ENCODE measurements around the gene POLA2.

Gene POLA2

DNA sequence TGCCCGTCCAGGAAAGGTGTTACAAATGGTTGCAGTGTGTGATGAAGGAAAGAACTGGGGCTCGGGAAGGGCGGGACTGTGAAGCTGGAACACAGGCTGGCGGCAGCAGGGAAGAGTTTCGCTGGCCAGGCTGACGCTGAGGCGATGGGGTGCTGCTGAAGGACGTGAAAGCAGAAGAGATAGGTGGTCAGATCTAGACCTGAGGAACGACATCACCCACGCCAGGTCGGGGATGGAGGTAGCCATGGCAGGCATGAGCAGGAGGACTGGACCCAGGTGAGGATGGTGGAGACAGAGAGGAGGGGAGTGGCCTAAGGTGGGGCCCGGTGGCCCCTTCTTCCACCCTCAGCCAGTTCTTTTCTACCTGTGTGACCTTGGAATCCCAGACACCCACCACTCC, 62.1 kb downstream of the POLA2 start:
- no peak; the same call in 2 of the 3 replicates for ATAC-seq
- TF ChIP-seq ISL1 (CRISPR knock-in tag; IDR thresholded peaks at IDR 0.05) = no peak
- no peak for TF ChIP-seq ZC3H10 (CRISPR knock-in tag; IDR thresholded peaks at IDR 0.05)
- TF ChIP-seq OSR1 (CRISPR knock-in tag; IDR thresholded peaks at IDR 0.05) = no peak
- TF ChIP-seq, protein P1, sequence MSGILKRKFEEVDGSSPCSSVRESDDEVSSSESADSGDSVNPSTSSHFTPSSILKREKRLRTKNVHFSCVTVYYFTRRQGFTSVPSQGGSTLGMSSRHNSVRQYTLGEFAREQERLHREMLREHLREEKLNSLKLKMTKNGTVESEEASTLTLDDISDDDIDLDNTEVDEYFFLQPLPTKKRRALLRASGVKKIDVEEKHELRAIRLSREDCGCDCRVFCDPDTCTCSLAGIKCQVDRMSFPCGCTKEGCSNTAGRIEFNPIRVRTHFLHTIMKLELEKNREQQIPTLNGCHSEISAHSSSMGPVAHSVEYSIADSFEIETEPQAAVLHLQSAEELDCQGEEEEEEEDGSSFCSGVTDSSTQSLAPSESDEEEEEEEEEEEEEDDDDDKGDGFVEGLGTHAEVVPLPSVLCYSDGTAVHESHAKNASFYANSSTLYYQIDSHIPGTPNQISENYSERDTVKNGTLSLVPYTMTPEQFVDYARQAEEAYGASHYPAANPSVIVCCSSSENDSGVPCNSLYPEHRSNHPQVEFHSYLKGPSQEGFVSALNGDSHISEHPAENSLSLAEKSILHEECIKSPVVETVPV (CRISPR knock-in tag; IDR thresholded peaks at IDR 0.05) = no peak
- TF ChIP-seq ESRRG (CRISPR knock-in tag; IDR thresholded peaks at IDR 0.05) = no peak
- TF ChIP-seq RARB (CRISPR knock-in tag; IDR thresholded peaks at IDR 0.05) = no peak
- TF ChIP-seq TCF4 (CRISPR knock-in tag; IDR thresholded peaks at IDR 0.05; ENCODE audit: borderline replicate concordance) = no peak
- no peak for TF ChIP-seq ZNF8 (CRISPR knock-in tag; IDR thresholded peaks at IDR 0.05)
- no peak for TF ChIP-seq GLIS3 (CRISPR knock-in tag; IDR thresholded peaks at IDR 0.05)
- no peak for TF ChIP-seq PPARA (CRISPR knock-in tag; IDR thresholded peaks at IDR 0.05; ENCODE audit: borderline replicate concordance)
- TF ChIP-seq CSDC2 (CRISPR knock-in tag; IDR thresholded peaks at IDR 0.05) = no peak
- TF ChIP-seq ARNTL (CRISPR knock-in tag; IDR thresholded peaks at IDR 0.05; ENCODE audit: borderline replicate concordance, low read depth) = no peak
- no peak for TF ChIP-seq BACH2 (CRISPR knock-in tag; IDR thresholded peaks at IDR 0.05; ENCODE audit: borderline replicate concordance)
- no peak for TF ChIP-seq ZFP30 (CRISPR knock-in tag; IDR thresholded peaks at IDR 0.05)
- TF ChIP-seq, protein P2, sequence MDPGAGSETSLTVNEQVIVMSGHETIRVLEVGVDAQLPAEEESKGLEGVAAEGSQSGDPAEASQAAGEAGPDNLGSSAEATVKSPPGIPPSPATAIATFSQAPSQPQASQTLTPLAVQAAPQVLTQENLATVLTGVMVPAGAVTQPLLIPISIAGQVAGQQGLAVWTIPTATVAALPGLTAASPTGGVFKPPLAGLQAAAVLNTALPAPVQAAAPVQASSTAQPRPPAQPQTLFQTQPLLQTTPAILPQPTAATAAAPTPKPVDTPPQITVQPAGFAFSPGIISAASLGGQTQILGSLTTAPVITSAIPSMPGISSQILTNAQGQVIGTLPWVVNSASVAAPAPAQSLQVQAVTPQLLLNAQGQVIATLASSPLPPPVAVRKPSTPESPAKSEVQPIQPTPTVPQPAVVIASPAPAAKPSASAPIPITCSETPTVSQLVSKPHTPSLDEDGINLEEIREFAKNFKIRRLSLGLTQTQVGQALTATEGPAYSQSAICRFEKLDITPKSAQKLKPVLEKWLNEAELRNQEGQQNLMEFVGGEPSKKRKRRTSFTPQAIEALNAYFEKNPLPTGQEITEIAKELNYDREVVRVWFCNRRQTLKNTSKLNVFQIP (CRISPR knock-in tag; IDR thresholded peaks at IDR 0.05; ENCODE audit: borderline replicate concordance, low read depth) = no peak

DNA sequence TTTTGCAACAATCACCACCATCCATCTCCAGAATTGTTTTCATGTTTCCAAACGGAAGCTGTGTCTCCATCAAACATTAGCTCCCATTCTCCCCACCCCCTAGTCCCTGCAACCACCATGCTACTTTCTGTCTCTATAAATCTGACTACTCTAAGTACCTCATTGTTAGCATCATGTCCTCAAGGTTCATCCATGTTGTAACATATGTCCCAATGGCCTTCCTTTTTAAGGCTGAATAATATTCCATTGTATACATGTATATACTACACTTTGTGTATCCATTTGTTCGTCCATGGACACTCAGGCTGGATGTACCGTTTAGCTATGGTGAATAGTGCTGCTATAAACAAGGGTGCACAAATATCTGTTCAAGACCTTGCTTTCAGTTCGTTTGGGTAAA, 63.7 kb downstream of the POLA2 start:
- TF ChIP-seq OSR1 (CRISPR knock-in tag; IDR thresholded peaks at IDR 0.05) = no peak
- TF ChIP-seq ZC3H10 (CRISPR knock-in tag; IDR thresholded peaks at IDR 0.05) = no peak
- TF ChIP-seq BACH2 (CRISPR knock-in tag; IDR thresholded peaks at IDR 0.05; ENCODE audit: borderline replicate concordance) = no peak
- TF ChIP-seq TOX (CRISPR knock-in tag; IDR thresholded peaks at IDR 0.05; ENCODE audit: borderline replicate concordance) = no peak
- TF ChIP-seq ESRRG (CRISPR knock-in tag; IDR thresholded peaks at IDR 0.05) = no peak
- TF ChIP-seq ISL1 (CRISPR knock-in tag; IDR thresholded peaks at IDR 0.05) = no peak
- no peak for TF ChIP-seq SNAI2 (CRISPR knock-in tag; IDR thresholded peaks at IDR 0.05)
- no peak for ATAC-seq

DNA sequence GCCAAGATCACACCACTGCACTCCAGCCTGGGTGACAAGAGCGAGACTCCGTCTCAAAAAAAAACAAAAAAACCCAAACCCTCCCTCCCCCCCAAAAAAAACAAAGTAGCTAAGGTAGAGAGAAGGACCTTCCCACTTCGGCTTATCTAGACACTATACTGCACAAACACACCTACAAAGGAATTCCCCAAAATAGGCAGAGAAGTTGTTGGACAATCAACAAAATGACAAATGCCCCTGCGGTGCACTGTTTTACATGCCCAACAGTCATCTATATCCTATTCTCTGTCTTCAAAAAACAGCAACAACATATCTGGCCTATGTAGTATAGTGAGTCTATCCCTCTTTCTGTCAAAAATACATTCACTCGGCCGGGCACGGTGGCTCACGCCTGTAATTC, 65.3 kb downstream of the POLA2 start:
- no peak for TF ChIP-seq CSDC2 (CRISPR knock-in tag; IDR thresholded peaks at IDR 0.05)
- TF ChIP-seq, protein P3, sequence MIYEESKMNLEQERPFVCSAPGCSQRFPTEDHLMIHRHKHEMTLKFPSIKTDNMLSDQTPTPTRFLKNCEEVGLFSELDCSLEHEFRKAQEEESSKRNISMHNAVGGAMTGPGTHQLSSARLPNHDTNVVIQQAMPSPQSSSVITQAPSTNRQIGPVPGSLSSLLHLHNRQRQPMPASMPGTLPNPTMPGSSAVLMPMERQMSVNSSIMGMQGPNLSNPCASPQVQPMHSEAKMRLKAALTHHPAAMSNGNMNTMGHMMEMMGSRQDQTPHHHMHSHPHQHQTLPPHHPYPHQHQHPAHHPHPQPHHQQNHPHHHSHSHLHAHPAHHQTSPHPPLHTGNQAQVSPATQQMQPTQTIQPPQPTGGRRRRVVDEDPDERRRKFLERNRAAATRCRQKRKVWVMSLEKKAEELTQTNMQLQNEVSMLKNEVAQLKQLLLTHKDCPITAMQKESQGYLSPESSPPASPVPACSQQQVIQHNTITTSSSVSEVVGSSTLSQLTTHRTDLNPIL (CRISPR knock-in tag; IDR thresholded peaks at IDR 0.05; ENCODE audit: low read depth) = no peak
- no peak for TF ChIP-seq RARB (CRISPR knock-in tag; IDR thresholded peaks at IDR 0.05)
- no peak for TF ChIP-seq GLIS3 (CRISPR knock-in tag; IDR thresholded peaks at IDR 0.05)
- TF ChIP-seq BACH2 (CRISPR knock-in tag; IDR thresholded peaks at IDR 0.05; ENCODE audit: borderline replicate concordance) = no peak
- no peak for TF ChIP-seq OSR1 (CRISPR knock-in tag; IDR thresholded peaks at IDR 0.05)
- TF ChIP-seq, protein P2 (CRISPR knock-in tag; IDR thresholded peaks at IDR 0.05; ENCODE audit: borderline replicate concordance, low read depth) = no peak
- TF ChIP-seq PPARA (CRISPR knock-in tag; IDR thresholded peaks at IDR 0.05; ENCODE audit: borderline replicate concordance) = no peak
- TF ChIP-seq ZNF8 (CRISPR knock-in tag; IDR thresholded peaks at IDR 0.05) = no peak
- no peak for TF ChIP-seq ZFP30 (CRISPR knock-in tag; IDR thresholded peaks at IDR 0.05)
- no peak for TF ChIP-seq ZFP3 (CRISPR knock-in tag; IDR thresholded peaks at IDR 0.05)
- no peak for TF ChIP-seq ARNTL (CRISPR knock-in tag; IDR thresholded peaks at IDR 0.05; ENCODE audit: borderline replicate concordance, low read depth)
- no peak for TF ChIP-seq ISL1 (CRISPR knock-in tag; IDR thresholded peaks at IDR 0.05)
- TF ChIP-seq TCF4 (CRISPR knock-in tag; IDR thresholded peaks at IDR 0.05; ENCODE audit: borderline replicate concordance) = no peak
- no peak for ATAC-seq

DNA sequence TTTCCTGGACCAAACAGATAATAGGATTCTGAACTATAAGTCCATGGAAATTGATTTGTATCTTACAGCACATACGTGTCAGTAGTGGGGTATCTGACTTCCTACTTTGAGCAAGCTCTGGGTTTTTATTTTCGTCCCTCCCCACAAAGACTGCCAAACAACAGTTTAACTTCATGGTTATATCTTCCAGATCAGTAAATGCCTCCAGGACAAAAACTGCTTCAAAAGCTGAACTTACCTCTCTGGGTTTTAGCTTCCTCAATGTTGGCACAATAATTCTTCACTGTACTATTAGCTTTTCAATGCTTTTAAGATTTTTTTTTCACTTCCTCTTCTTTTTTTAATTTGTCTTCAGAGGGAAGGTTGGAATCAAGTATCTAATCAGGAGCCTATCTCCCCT, 67.7 kb downstream of the POLA2 start:
- TF ChIP-seq ZFP3 (CRISPR knock-in tag; IDR thresholded peaks at IDR 0.05) = no peak
- TF ChIP-seq ZC3H10 (CRISPR knock-in tag; IDR thresholded peaks at IDR 0.05) = no peak
- no peak for TF ChIP-seq PPARA (CRISPR knock-in tag; IDR thresholded peaks at IDR 0.05; ENCODE audit: borderline replicate concordance)
- TF ChIP-seq TOX (CRISPR knock-in tag; IDR thresholded peaks at IDR 0.05; ENCODE audit: borderline replicate concordance) = no peak
- TF ChIP-seq ZNF565 (CRISPR knock-in tag; conservative IDR thresholded peaks at IDR 0.05; ENCODE audit: low read depth) = no peak
- no peak for TF ChIP-seq CSDC2 (CRISPR knock-in tag; IDR thresholded peaks at IDR 0.05)
- no peak for TF ChIP-seq BACH2 (CRISPR knock-in tag; IDR thresholded peaks at IDR 0.05; ENCODE audit: borderline replicate concordance)
- no peak for TF ChIP-seq ISL1 (CRISPR knock-in tag; IDR thresholded peaks at IDR 0.05)
- TF ChIP-seq ZNF8 (CRISPR knock-in tag; IDR thresholded peaks at IDR 0.05) = no peak
- no peak for TF ChIP-seq GLIS3 (CRISPR knock-in tag; IDR thresholded peaks at IDR 0.05)
- no peak for TF ChIP-seq OSR1 (CRISPR knock-in tag; IDR thresholded peaks at IDR 0.05)
- TF ChIP-seq, protein P1 (CRISPR knock-in tag; IDR thresholded peaks at IDR 0.05) = no peak
- no peak for TF ChIP-seq SNAI2 (CRISPR knock-in tag; IDR thresholded peaks at IDR 0.05)
- no peak for ATAC-seq

All from SK-N-SH treated with all-trans-retinoic acid at 6 μM for 48 hours (cell line).